Osteoblast (primary cell): Measurements from ENCODE around the gene ARMH3. TPM values are rescaled to one million over a fixed set of nuclear protein-coding genes. Genes with fewer than 3 reads are reported as not detected.
"Not testable (repeated sequence)": the region's sequence is repeated elsewhere in the genome, so short reads cannot be mapped to it uniquely, and the experiment has no call there.

Experiments
- DNase-seq: peaks from one replicate; pipeline ENCODE4 v3.0.0; 2011; ENCODE audit warnings: low spot score, mixed read lengths; ENCODE audit not compliant: insufficient read length; ENCODE audit errors: missing footprints
- H2AFZ ChIP-seq: 2 replicates; pipeline ENCODE4 v1.6.0; 2011; ENCODE audit warnings: mild to moderate bottlenecking, low read length
- H3K27ac ChIP-seq: 2 replicates; pipeline ENCODE4 v1.5.1; 2011; ENCODE audit warnings: mild to moderate bottlenecking, low read depth, low read length, moderate library complexity
- H3K27me3 ChIP-seq: 2 replicates; pipeline ENCODE4 v1.6.0; 2012; ENCODE audit warnings: mild to moderate bottlenecking, control low read depth, inconsistent platforms, low read length, moderate library complexity; ENCODE audit not compliant: insufficient read depth
- H3K36me3 ChIP-seq: 2 replicates; pipeline ENCODE4 v1.5.1; 2011; ENCODE audit warnings: mild to moderate bottlenecking, low read length, control low read depth, moderate library complexity; ENCODE audit not compliant: insufficient read depth
- H3K4me1 ChIP-seq: 2 replicates; pipeline ENCODE4 v1.5.1; 2011; ENCODE audit warnings: mild to moderate bottlenecking, low read length, control low read depth, moderate library complexity; ENCODE audit not compliant: insufficient read depth
- H3K4me2 ChIP-seq: 2 replicates; pipeline ENCODE4 v1.6.0; 2011; ENCODE audit warnings: mild to moderate bottlenecking, low read length; ENCODE audit not compliant: insufficient read depth
- H3K4me3 ChIP-seq: fragments of 200-600 bp; sonication (generic); 3 replicates; pipeline ENCODE4 v1.5.1; 2012; ENCODE audit warnings: mild to moderate bottlenecking, low read length, inconsistent platforms; ENCODE audit not compliant: insufficient read depth
- H3K79me2 ChIP-seq: 2 replicates; pipeline ENCODE4 v1.6.0; 2012; ENCODE audit warnings: mild to moderate bottlenecking, low read length, control low read depth, inconsistent platforms; ENCODE audit not compliant: insufficient read depth
- H3K9me3 ChIP-seq: 2 replicates; pipeline ENCODE4 v1.5.1; 2011; ENCODE audit warnings: low read depth, low read length, control low read depth
- H4K20me1 ChIP-seq: 2 replicates; pipeline ENCODE4 v1.6.0; 2012; ENCODE audit warnings: mild to moderate bottlenecking, low read length, control low read depth; ENCODE audit not compliant: insufficient read depth
- CTCF ChIP-seq: IDR thresholded peaks from 2 replicates; pipeline ENCODE4 v1.5.1; 2011; ENCODE audit warnings: mild to moderate bottlenecking, low read depth, low read length, moderate library complexity; ENCODE audit errors: extremely low read depth
- total RNA-seq: library from RNA; depleted of rRNA; stranded (reverse); fragments of >200 nt; gene quantifications from 2 replicates; pipeline ENCODE4 v1.2.3, GENCODE V29; 2012

Gene ARMH3
- total RNA-seq, 1 donor = 9.4 TPM

GRCh38 chr10:101993221-101993620 is 62.8 kb downstream of the ARMH3 start:
- Histone ChIP-seq H2AFZ (no peak overlapping the region), H3K36me3 (peaks cover 37% of the 10 kb centered on the region), H3K9me3 (no peaks in the 10 kb centered on the region), H4K20me1 (peaks cover 2% of the 10 kb centered on the region), H3K4me2 (no peak overlapping the region), H3K4me3 (no peak overlapping the region), H3K4me1 (peaks cover 23% of the 10 kb centered on the region), H3K27me3 (no peaks in the 10 kb centered on the region), H3K79me2 (no peaks in the 10 kb centered on the region), H3K27ac (no peak overlapping the region)
- DNase-seq = no peak
- TF ChIP-seq CTCF = no peak

DNA sequence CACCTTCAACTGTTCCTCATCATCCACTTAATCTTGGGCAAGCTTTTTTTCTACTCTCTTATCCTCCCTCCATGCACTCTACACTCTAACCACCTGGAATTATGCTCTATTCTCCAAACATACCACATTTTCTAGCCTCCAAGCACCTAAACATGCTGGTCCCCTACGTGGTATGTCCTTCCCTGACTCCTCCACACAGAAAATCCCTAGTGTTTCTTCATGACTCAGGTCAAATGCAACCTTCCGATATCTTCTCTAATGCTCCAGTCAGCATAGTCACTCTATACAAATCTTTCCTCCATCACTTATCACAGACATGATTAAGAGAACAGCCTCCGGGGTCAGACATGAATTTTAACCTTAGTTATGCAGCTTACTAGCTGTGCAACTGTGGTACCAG is 68.8 kb downstream of the ARMH3 start:
- H3K4me2 ChIP-seq = no peak overlapping the region
- H3K4me1 ChIP-seq = no peaks in the 10 kb centered on the region
- no peaks in the 10 kb centered on the region for H3K79me2 ChIP-seq
- H3K36me3 ChIP-seq = peaks cover 35% of the 10 kb centered on the region
- no peak for DNase-seq
- no peak overlapping the region for H3K27ac ChIP-seq
- no peak overlapping the region for H2AFZ ChIP-seq
- no peaks in the 10 kb centered on the region for H3K27me3 ChIP-seq
- no peaks in the 10 kb centered on the region for H4K20me1 ChIP-seq
- no peaks in the 10 kb centered on the region for H3K9me3 ChIP-seq
- no peak overlapping the region for H3K4me3 ChIP-seq
- no peak for TF ChIP-seq CTCF

- Histone ChIP-seq H4K20me1 (no peaks in the 10 kb centered on the region), H3K4me3 (no peak overlapping the region), H3K27me3 (no peaks in the 10 kb centered on the region), H2AFZ (no peak overlapping the region), H3K4me1 (no peaks in the 10 kb centered on the region), H3K36me3 (peaks cover 31% of the 10 kb centered on the region), H3K9me3 (no peaks in the 10 kb centered on the region), H3K79me2 (no peaks in the 10 kb centered on the region), H3K4me2 (no peak overlapping the region), H3K27ac (no peak overlapping the region)
- no peak for DNase-seq
- TF ChIP-seq CTCF = no peak
Measured at GRCh38 chr10:101986624-101986971, 69.4 kb downstream of the ARMH3 start.

DNA sequence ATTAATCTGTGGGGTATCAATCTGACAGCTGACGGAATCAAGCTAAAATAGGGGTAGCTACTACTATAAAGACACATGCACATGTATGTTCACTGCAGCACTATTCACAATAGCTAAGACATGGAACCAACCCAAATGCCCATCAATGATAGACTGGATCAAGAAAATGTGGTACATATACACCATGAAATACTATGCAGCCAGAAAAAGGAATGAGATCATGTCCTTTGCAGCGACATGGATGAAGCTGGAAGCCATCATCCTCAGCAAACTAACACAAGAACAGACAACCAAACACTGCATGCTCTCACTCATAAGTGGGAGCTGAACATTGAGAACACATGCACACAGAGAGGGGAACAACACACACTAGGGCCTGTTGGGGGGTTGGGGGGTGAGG is 75.3 kb downstream of the ARMH3 start:
- H3K4me2 ChIP-seq, H3K79me2 ChIP-seq, H4K20me1 ChIP-seq, H3K4me1 ChIP-seq, DNase-seq, H2AFZ ChIP-seq, H3K27me3 ChIP-seq, H3K36me3 ChIP-seq, H3K9me3 ChIP-seq, H3K27ac ChIP-seq, H3K4me3 ChIP-seq: not testable (repeated sequence)
